Measurements from ENCODE around the gene TXNL1.

The TXNL1 gene

DNA sequence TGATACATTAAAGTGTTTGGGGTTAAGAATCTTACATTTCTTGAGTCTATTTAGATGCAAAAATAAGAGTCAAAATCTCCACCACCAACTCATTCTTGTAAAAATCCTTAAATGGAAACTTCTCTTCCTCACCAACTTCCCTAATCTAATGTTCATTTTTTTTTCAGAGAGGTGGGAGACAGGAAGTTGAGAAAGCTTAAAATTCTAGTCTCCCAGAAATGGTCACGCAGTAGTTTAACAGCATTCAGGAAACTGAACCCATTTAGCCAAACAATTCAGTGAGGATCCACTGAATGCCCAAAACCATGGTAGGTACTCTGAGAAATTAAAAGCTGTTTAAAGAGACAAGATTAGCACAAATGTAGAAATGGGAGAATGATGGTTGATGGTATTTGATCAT, 69.0 kb downstream of the TXNL1 start:
- DNase-seq (ENCODE audit: low read depth in 2 of 2), result no peak

GRCh38 chr18:56568986-56569385, 69.4 kb downstream of the TXNL1 start:
- no peak for DNase-seq (ENCODE audit: low read depth in 2 of 2)

DNA sequence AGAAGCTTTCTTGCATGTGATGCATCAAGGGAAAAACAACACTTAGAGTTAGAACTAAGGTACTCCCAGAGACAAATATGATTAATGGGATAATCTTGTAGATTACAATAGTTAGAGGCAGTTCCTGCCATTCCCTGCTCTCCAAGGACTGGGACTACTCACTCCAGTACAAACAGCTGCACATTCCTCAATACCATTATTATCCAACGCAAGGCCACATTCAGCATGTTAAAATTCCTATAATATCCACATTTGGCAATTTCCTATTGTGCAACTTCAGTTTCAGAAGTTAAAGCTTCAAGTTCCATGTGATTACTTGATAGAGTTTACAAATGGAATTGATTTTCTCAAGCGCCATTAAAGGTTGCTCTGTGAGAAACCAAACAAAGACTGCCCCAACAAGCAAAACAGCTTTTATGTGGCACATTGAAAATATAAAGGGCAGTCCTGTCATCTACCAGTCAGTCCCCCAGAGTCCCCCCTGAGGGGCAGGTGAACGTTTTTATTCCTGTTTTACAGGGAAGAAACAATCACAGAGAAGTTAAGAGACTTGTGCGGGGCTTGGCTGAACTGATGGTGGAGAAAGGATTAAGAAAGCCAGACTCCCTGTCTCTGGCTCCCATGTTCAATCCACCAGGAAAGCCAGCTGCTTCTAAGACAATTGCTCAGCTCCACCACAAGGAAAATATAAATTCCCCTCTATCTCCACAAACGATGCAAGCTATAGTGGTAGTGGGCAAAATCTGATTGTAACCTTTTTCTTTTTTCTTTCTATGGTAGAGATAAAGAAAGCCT, 72.6 kb downstream of the TXNL1 start:
- no peak for DNase-seq (ENCODE audit: low read depth in 2 of 2)

DNA sequence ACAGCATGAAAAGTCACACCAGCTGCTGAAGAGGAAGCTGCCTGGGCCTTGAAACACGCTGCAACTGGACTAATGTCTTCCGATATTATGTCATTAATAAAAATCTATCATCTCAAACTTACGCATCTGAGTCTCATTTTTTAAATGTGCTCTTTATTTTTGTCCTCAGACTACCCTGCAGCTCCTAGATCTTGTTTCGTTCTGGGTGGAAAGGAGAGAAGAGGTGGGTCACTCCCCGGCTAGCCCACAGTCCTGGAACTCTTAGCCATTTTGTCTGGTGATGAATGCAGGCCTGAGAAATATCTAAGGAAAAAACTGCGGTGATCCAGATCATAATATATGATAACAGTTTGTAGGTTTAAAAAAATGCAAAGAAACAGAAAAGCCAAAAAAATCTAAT, 73.3 kb downstream of the TXNL1 start:
- no peak for DNase-seq (ENCODE audit: low read depth in 2 of 2)

- no peak for DNase-seq (ENCODE audit: low read depth in 2 of 2)
Observed at GRCh38 chr18:56563568-56563967, 74.8 kb downstream of the TXNL1 start.

DNA sequence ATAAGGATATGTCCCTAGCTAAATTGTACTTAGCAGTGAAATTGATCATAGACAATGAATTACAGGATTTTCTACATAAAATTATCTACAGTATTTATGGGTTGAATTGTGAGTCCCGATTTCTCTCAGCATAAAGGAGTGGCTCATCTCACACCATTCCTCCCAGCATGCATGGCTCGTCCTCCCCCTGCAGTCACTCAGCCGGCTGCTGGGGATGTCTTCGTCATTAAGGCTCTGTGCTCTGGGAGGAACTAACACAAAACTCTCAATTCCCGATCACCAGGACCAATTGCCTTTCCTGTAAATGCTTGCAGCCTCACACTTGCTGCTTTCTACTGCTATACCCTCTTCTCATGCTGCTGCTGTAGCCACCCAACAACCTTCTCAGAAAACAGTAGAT, 75.9 kb downstream of the TXNL1 start:
- DNase-seq (ENCODE audit: low read depth in 2 of 2), result no peak

DNA sequence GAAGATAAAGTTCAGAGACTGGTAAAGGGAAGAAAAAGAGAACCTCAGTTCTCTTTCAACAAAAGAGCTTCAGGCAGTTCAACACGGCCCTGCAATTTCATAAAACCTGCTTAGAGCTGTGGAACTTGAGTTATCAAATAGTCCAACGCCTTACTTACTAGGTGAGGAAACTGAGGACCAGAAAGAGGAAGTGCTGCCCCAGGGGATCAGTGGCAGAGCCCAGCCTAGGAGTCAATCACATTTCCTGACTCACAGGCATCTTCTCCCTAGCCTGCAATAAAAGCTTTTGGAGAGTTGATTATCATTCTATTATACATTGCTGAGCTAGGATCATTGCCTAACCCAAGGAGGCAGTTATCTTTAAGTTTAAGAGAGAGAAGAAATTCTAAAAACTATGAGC, 77.4 kb downstream of the TXNL1 start:
- no peak for DNase-seq (ENCODE audit: low read depth in 2 of 2)

DNA sequence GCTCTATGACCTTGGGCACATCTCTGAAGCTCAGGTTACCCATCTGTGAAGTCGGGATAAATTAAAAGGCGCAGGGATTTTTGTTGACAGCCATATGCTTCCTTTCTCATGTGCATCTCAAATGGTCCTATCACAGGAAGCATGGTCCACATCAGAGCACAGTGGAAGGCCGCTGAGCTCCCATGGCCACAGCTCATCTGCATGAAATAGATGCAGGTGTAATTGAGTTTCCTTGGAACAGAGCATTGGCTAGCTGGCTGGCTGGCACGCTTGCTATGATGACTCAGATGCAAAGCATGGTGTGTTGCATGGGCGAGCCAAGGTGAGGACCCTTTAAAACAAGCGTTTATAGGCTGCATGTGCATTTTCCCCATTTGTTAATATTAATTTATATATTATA, 79.3 kb downstream of the TXNL1 start:
- DNase-seq (ENCODE audit: low read depth in 2 of 2), result no peak

DNA sequence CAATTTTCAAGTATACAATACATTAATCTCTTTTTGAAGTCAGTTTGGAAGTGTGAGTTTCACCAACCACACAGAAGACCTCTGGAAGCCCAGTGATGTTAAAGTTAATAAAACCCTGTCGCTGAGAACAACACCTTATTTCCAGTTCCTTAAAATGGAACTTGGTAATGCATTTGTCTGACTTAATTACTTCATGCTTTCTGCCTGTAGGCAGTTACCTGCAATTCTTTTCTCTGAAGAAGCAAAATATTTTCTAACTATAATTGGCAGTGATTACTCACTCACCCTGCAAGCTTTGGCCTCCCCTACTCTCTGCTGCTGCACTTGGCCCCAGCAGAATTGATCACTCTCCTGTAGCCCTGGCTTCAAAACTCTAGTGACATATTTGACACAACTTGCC, 81.5 kb downstream of the TXNL1 start:
- no peak for DNase-seq (ENCODE audit: low read depth in 2 of 2)

DNA sequence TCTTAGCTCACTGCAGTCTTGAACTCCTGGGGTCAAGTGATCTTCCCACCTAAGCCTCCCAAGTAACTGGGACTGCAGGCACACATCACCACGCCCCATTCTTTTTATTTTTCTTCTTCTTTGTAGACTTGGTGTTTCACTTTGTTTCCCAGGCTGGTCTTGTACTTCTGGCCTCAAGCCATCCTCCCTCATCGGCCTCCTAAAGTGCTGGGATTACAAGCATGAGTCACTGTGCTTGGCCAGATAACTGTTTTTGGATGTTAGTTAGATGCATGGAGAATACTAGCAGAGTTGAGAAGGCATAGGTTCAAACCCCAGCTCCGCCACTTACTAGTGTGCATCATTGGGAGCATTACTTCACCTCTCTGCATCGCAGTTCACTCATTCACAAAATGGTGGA, 88.3 kb downstream of the TXNL1 start:
- no peak for DNase-seq (ENCODE audit: low read depth in 2 of 2)
